A673 (cell line): ENCODE results near the gene DNAI1. TPM values are rescaled to one million over a fixed set of nuclear protein-coding genes. Genes with fewer than 3 reads are reported as not detected.

ENCODE experiments used
- BruUV-seq: library from RNA; stranded (reverse); fragments of 400-500 nt; replicated peaks from 2 replicates; lab custom pipeline; 2021; lab: Mats Ljungman, UMichigan
- CTCF ChIA-PET: fragments of 300-600 bp; sonication (Branson Sonifier 250); formaldehyde crosslinking; loops from one replicate; lab custom pipeline; 2022; ENCODE audit warnings: antibody characterized with exemption; lab: Charles Lee
- POLR2A ChIA-PET: fragments of 300-600 bp; sonication (Branson Sonifier 250); formaldehyde crosslinking; loops from one replicate; lab custom pipeline; 2022; ENCODE audit warnings: antibody characterized with exemption; ENCODE audit not compliant: low non-redundant PET; lab: Charles Lee
- DNase-seq: peaks from one replicate; pipeline ENCODE4 v3.0.0-alpha.2; 2015; ENCODE audit warnings: low spot score
- H3K27ac ChIP-seq: fragments of 200-600 bp; sonication (generic); 2 replicates; pipeline ENCODE4 v1.5.1; 2016; ENCODE audit warnings: mixed run types, low read depth, mild to moderate bottlenecking, mixed read lengths, antibody characterized with exemption, low read length; ENCODE audit not compliant: poor library complexity, severe bottlenecking
- H3K27me3 ChIP-seq: fragments of 200-600 bp; sonication (generic); replicated peaks from 2 replicates; pipeline ENCODE4 v1.6.1; 2017; ENCODE audit warnings: mixed run types, low read depth, mild to moderate bottlenecking, mixed read lengths, antibody characterized with exemption, low read length; ENCODE audit not compliant: insufficient read depth, poor library complexity
- H3K36me3 ChIP-seq: fragments of 200-600 bp; sonication (generic); 2 replicates; pipeline ENCODE4 v1.6.1; 2016; ENCODE audit warnings: mixed run types, mild to moderate bottlenecking, mixed read lengths, antibody characterized with exemption, low read length; ENCODE audit not compliant: insufficient read depth, poor library complexity, severe bottlenecking
- H3K4me1 ChIP-seq: fragments of 200-600 bp; sonication (generic); 2 replicates; pipeline ENCODE4 v1.6.1; 2017; ENCODE audit warnings: mixed run types, mild to moderate bottlenecking, mixed read lengths, antibody characterized with exemption, low read length; ENCODE audit not compliant: insufficient read depth, poor library complexity, severe bottlenecking
- H3K4me3 ChIP-seq: fragments of 200-600 bp; sonication (generic); 2 replicates; pipeline ENCODE4 v1.5.1; 2016; ENCODE audit warnings: low read depth, mixed run types, mild to moderate bottlenecking, mixed read lengths, low read length; ENCODE audit not compliant: poor library complexity, severe bottlenecking
- H3K9me3 ChIP-seq: fragments of 200-600 bp; sonication (generic); 2 replicates; pipeline ENCODE4 v1.6.1; 2016; ENCODE audit warnings: mixed run types, low read depth, mild to moderate bottlenecking, mixed read lengths, antibody characterized with exemption, low read length; ENCODE audit not compliant: poor library complexity, severe bottlenecking
- CTCF ChIP-seq: fragments of 300-800, 200-600 bp; sonication (generic); conservative IDR thresholded peaks from 2 replicates; pipeline ENCODE4 v1.5.1; 2017; ENCODE audit warnings: low read depth, mild to moderate bottlenecking, antibody characterized with exemption, low read length, moderate library complexity, mixed read lengths
- EZH2 ChIP-seq: fragments of 200-600 bp; sonication (generic); IDR thresholded peaks from 2 replicates; pipeline ENCODE4 v1.6.1; 2017; ENCODE audit warnings: borderline replicate concordance, low read depth, mild to moderate bottlenecking, mixed read lengths, antibody characterized with exemption, low read length; ENCODE audit not compliant: poor library complexity, severe bottlenecking
- intact Hi-C: fragments of 100-400 bp; cut with micrococcal nuclease; formaldehyde crosslinking; loops from one replicate; pipeline ENCODE4 v1.10.0; 2022; ENCODE audit not compliant: unreplicated experiment
- total RNA-seq: library from RNA; stranded (reverse); gene quantifications from 2 replicates; pipeline ENCODE4 v1.2.3, GENCODE V29; 2021

The DNAI1 gene
- total RNA-seq, 1 experiment from 2014 or later: not detected

GRCh38 chr9:34520505-34521385, 62.1 kb downstream of the DNAI1 start:
- Histone ChIP-seq H3K4me1 (peaks cover 10% of the 10 kb centered on the region), H3K4me3 (no peak overlapping the region), H3K36me3 (no peaks in the 10 kb centered on the region), H3K9me3 (no peaks in the 10 kb centered on the region), H3K27me3 (no peaks in the 10 kb centered on the region), H3K27ac (no peak overlapping the region)
- TF ChIP-seq CTCF (no peak), EZH2 (no peak)
- no peak for DNase-seq
- intact Hi-C loops: no loop called here
- BruUV-seq: no TSS peak
- POLR2A ChIA-PET: no interaction called here
- CTCF ChIA-PET: no interaction called here

DNA sequence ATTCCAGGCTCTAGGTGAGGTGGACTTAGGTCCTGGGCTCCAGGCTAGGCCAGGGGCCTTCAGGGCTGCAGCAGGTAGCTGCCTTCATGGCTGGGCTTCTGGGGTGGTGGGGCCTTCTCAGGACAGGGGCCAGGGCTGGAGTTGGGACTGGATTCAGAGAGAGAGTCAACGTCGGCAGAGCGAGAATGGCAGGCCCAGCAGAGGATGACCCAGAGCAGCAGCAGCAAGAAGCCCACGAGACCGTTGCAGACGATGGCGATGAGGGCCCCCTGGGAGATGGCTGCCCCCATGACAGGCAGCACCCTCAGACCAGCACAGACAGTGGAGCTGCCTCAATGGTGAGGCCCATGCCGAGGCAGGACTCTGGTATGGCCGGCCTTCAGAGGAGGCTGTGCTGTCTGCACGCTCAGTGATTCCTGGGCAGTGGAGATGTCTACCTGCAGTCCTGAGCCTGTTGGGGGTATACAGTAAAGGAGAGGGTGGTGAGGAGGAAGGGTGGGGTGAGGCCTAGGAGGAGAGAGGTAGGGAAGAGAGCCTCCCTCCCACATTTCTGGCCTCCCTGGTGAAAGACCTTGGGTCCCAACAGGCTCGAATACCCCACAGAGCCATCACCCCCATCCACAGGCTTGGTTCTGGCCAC, 62.9 kb downstream of the DNAI1 start:
- POLR2A ChIA-PET: no interaction called here
- H3K4me3 ChIP-seq: no peak overlapping the region
- CTCF ChIA-PET: no interaction called here
- no peaks in the 10 kb centered on the region for H3K27me3 ChIP-seq
- peaks cover 10% of the 10 kb centered on the region for H3K4me1 ChIP-seq
- no peak for DNase-seq
- H3K27ac ChIP-seq: no peak overlapping the region
- no peaks in the 10 kb centered on the region for H3K9me3 ChIP-seq
- intact Hi-C loops: no loop called here
- no TSS peak for BruUV-seq
- TF ChIP-seq EZH2 (no peak), CTCF (no peak)
- H3K36me3 ChIP-seq: no peaks in the 10 kb centered on the region

DNA sequence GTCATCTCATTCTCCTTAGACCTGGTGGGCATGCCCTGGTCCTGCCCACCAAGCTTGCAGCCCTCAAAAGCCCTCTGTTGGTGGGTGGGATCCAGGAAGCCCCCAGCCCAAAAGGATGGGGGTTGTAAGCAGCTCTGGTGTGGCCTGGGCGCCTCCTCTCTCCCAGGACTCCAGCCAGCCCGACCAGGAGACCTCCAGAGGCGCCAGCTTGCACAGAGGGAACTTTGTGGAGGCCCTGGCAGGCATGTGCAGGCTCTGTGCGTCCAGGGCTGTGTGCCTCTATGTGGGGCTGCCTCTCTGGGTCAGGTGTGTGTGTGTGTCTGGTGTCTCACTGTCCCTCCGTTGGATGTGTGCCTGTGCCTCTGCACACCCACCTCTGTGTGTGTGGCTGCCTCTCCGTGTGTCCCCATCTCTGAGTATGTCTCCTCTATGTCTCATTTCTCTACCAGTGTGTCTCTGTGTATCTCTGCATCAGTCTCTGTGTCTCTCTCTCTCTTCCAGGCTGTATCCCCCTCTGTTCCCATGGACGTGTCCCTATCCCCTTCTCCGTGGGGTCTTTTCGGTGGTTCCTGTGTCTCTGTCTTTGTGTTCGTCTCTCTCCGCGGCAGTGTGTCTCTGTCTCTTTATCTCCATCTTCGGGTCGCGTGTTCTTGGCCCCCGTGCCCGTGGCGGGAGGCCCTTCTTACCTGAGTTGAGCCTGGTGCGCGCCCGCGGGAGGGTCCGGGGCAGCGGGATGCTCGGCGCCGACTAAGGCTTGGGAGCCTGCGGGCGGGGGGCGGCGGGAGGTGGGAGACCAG, 63.7 kb downstream of the DNAI1 start:
- no peak for DNase-seq
- ChIA-PET POLR2A (interaction anchor here (0.6 kb wide), 1 partner anchor 501 kb away, joined by 5 read pairs; no protein-coding TSS in a partner anchor), CTCF (interaction anchor here (0.5 kb wide), 1 partner anchor 73 kb away, joined by 3 read pairs; no protein-coding TSS in a partner anchor)
- no peaks in the 10 kb centered on the region for H3K27me3 ChIP-seq
- H3K9me3 ChIP-seq: no peaks in the 10 kb centered on the region
- intact Hi-C loops: no loop called here
- no TSS peak for BruUV-seq
- no peaks in the 10 kb centered on the region for H3K36me3 ChIP-seq
- H3K4me1 ChIP-seq: peaks cover 10% of the 10 kb centered on the region
- no peak for TF ChIP-seq EZH2
- no peak for TF ChIP-seq CTCF
- peak overlapping the region; percentile 48 for H3K4me3 ChIP-seq
- H3K27ac ChIP-seq: no peak overlapping the region
